Inferior parietal cortex (tissue), 1 donor: ENCODE measurements around the gene CCNT1.
"Not testable (repeated sequence)": the region's sequence is repeated elsewhere in the genome, so short reads cannot be mapped to it uniquely, and the experiment has no call there.

Experiments
- DNase-seq: peaks from one replicate; pipeline ENCODE4 v3.0.0-alpha.2; 2016; ENCODE audit errors: extremely low spot score

Gene CCNT1

DNA sequence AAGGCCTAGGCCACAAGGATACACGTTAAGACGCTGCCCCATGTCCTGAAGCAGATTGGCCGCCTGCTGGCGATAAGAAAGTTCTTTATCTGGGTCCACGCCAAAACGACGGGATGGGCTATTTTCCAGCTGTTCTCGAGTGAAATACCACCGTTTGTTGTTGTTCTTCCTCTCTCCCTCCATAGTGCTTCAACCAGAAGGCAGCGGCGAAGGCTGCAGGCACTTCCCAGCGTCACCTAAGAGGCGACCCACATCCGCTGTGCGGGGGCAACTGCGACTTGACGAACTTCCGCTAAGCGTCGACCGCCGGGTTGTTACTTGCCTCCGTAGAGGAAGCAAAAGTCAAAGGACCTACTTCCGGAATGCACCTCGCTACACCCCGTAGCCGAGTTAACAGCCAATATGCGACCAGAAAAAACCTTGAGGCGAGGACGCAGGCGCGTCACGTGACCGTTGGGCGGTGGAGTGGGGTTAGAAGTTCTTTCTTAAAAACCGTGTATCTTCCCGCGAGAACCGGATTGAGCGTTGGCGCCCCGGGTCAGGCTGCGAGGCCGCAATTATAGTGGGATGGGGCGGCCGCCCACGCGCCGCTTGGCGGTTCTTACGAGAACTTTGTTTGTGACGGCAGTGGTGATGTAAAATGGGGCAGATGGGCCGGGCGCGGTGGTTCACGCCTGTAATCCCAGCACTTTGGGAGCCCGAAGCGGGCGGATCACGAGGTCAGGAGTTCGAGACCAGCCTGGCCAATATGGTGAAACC is at the start of gene CCNT1:
Gene CCNT1, minus strand, starts transcription at position 215 of the 759 bp plus-strand sequence. Its CDS starts 32 bp downstream, at position 183.
- DNase-seq, result peak; percentile 100

GRCh38 chr12:48765753-48766162 is 49.3 kb upstream of the CCNT1 start:
- DNase-seq, result no peak

DNA sequence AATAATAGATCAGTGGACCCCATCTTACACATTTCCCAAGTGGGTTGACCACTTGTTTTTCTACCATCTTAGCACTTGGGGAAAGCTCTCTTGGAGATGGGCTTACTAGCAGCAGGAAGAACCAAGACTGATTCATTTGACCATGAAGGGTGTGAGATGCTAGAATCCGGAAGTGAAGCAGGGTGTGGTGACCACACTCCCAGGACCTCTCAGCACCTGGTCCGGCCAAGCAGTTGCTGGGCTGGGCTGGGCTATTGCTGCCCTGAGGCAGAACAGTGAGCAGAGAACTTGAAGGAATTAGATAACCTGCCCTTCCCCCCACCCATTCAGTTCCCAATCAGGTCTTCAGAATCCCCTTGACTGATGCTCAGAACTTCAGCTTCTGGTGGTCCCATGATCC is 48.0 kb upstream of the CCNT1 start:
- DNase-seq, result no peak

- DNase-seq, result no peak
Measured at GRCh38 chr12:48758737-48759136, 42.2 kb upstream of the CCNT1 start.

DNA sequence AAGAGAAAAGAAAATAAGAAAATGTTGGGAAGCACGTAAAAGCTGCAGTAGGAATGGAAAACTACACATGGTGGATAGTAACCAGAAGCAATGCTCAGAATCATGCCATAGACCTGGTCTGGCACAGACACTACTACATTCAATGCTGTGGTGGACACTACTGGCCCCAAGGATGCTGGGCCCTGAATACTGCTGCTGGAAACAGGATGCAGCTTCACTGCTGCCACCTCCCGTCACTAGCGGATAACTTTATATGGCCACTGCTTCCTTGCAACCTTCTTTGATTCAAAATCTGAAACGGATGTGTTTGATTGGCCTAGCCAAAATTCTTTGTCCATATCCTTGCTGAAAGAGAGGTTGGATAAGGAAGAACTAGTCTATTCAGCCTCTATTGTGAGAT is 41.7 kb upstream of the CCNT1 start:
- DNase-seq, result no peak

GRCh38 chr12:48750769-48751356 is 34.4 kb upstream of the CCNT1 start:
- no peak for DNase-seq

- DNase-seq, result no peak
Measured at GRCh38 chr12:48750215-48750614, 33.7 kb upstream of the CCNT1 start.

DNA sequence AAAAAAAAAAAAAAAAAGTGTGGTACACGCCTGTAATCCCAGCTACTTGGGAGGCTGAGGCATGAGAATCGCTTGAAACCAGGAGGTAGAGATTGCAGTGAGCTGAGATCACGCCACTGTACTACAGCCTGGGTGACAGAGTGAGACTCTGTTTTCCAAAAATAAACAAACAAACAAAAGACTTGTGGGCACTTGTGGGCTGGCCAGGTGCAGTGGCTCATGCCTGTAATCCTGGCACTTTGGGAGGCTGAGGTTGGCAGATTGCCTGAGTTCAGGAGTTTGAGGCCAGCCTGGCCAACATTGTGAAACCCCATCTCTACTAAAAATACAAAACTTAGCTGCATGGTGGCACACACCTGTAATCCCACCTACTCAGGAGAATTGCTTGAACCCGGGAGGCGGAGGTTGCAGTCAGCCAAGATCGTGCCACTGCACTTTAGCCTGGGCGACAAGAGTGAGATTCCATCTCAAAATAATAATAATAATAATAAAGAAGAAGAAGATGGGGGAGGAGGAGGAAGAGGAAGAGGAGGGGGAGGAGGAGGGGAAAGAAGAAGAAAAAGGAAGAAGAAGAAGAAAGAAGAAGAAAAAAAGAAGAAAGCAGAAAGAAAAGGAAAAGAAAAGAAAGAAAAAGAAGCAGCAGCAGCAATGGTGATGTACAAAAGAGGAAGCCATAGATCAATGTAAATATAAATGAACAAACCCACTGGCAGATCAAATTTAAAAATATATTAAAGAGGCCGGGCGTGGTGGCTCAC is 27.9 kb upstream of the CCNT1 start:
- no peak for DNase-seq

- DNase-seq, result no peak
Measured at GRCh38 chr12:48739618-48740269, 23.2 kb upstream of the CCNT1 start.

DNA sequence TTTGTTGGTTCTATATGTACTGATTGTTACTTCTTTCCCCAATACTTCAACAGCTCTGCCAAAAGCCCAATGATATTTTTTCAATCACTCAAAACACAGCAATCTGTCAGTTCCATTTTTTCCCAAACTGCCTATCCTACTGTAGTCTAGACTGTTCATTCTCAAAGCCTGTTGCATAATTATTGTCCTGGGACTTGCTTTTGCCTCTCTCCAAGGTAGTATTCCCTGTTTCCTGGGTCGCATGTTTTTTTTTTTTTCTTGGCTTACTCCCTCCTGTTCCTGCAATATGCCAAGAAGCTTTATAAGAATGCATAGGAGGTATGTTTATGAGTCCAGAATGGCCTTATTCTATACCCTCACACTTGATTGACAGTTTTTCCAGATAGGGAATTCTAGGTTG is 19.9 kb upstream of the CCNT1 start:
- no peak for DNase-seq

DNA sequence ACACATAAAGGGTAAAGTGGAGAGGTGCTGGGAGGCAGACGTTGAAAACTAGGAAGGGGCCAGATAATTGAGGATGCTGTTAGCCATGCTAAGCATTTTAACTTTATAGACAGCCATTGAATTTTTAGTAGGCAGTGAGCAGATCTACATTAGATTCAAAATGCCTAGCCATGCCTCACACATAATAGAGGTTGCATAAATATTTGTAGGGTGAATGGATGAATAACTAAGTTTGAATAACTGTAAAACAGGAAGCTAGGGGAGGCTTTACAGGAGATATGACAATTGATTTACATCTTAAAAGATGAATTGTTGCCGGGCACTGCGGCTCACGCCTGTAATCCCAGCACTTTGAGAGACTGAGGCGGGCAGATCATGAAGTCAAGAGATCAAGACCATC is 12.3 kb upstream of the CCNT1 start:
- DNase-seq, result no peak

- not testable (repeated sequence) for DNase-seq
Measured at GRCh38 chr12:48720737-48721136, 4.2 kb upstream of the CCNT1 start.

DNA sequence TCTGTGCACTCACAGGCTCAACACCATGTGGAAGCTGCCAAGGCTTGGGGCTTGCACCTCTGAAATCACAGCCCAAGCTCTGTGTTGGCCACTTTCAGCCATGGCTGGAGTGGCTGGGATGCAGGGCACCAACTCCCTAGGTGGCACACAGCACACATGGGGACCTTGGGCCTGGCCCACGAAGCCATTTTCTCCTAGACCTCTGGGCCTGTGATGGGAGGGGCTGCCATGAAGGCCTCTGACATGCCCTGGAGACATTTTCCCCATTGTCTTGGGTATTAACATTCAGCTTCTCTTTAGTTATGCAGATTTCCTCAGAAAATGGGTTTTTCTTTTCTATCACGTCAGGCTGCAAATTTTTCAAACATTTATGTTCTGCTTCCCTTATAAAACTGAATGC is 3.7 kb upstream of the CCNT1 start:
- not testable (repeated sequence) for DNase-seq

GRCh38 chr12:48719002-48719401 is 2.5 kb upstream of the CCNT1 start:
- not testable (repeated sequence) for DNase-seq

- DNase-seq, result peak; percentile 19
Measured at GRCh38 chr12:48717252-48717695, 767 bp upstream of the CCNT1 start.

DNA sequence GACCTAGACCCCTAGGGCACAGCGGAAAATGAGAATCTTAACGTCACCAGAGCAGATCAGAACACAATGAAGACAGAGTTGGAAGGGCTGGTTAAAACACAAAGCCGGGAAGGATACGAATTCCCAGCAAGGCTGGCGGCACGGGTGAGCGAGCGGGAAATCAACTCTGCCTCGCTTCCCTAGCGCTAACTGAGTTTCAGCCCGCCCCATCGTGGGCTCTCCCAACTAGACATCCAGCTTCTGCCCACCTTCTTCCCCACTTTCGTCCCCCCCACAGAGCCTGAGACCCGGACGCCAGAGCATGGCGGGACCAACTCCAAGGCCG is 377 bp downstream of the CCNT1 start:
- DNase-seq, result peak; percentile 2

DNA sequence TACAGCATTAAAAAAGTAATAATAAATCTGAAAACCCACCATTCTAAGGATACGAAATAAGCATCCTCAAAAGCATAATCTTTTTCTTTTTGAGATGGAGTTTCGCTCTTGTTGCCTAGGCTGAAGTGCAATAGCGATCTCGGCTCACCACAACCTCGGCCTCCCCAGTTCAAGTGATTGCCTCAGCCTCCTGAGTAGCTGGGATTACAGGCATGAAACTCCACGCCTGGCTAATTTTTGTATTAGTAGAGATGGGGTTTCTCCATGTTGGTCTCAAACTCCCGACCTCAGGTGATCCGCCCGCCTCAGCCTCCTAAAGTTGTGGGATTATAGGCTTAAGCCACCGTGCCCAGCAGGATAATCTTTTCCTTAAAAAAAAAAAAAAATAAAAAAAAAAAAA is 4.3 kb downstream of the CCNT1 start:
- DNase-seq, result no peak

DNA sequence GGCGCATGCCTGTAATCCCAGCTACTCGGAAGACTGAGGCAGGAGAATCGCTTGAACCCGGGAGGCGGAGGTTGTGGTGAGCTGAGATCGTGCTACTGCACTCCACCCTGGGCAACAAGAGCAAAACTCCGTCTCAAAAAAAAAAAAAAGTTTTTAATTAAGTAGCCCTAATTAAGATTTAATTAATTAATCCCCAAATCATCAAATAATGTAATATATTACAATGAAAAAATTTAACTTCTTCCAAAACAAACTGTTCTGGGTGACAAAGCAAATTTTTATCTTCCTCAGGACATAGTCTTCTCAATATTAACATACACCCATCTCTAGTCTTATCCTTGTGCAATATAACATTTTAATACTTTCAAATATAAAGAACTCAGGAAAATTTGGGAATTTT is 17.7 kb downstream of the CCNT1 start:
- not testable (repeated sequence) for DNase-seq

DNA sequence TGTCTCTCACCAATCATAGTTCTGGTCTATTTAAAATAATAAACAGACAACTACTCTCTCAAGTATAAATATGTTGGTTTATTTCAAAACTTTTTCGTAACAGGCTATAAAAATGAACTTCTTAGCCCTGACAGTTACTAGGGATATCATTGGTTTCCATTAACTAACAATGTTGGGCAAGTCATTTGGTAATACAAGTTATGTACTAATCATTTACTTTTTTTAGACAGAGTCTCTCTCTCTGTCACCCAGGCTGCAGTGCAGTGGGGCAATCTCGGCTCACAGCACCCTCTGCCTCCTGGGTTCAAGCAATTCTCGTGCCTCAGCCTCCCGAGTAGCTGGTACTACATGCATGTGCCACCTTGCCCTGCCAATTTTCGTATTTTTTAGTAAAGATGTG is 19.9 kb downstream of the CCNT1 start:
- no peak for DNase-seq

DNA sequence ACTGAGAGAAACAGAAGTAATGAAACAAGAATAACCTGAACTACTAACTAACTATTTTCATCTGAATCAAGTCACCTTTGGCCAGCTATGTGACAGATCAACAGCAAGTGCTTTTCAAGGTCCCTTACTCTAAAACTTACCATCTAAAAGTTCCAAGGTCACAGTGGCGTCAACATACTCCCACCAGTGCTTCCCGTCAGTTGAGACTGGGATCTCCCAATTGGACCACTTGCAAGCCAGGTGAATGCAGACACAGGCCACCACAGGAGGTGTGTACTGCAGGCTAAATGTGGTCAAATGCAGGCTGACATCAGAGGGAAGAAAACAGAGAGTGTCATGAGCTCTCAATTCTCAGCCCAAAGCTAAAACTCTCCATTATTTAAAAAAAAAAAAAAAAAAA is 20.6 kb downstream of the CCNT1 start:
- DNase-seq, result no peak

DNA sequence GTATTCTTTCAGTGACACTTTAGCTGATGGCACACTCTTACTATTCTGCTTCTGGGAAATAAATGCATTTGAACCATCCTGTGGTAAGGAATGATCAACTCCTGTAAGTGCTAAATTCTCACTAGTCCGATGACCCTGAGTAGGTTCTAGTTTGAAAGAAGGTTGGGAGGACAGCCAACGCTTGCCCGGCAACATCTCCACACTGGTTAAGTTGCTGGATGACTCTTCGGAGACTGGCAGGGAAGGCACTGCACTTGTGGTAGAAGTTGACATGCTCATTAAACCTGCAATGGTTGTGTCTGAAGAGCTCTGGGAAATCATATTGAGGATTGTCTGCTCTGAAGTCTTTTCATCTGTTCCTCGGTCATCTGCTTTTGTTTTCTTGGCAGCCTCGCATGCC is 22.5 kb downstream of the CCNT1 start:
- no peak for DNase-seq

- no peak for DNase-seq
Measured at GRCh38 chr12:48693572-48693971, 22.9 kb downstream of the CCNT1 start.
